ENCODE measurements around the gene GRIK4. TPM values are rescaled to one million over a fixed set of nuclear protein-coding genes. Genes with fewer than 3 reads are reported as not detected.

Gene GRIK4
- total and polyA plus RNA-seq, 9 of the 15 experiments (the other 6 are each of a cell fraction or from before 2014, with no cell fraction given), result not detected

DNA sequence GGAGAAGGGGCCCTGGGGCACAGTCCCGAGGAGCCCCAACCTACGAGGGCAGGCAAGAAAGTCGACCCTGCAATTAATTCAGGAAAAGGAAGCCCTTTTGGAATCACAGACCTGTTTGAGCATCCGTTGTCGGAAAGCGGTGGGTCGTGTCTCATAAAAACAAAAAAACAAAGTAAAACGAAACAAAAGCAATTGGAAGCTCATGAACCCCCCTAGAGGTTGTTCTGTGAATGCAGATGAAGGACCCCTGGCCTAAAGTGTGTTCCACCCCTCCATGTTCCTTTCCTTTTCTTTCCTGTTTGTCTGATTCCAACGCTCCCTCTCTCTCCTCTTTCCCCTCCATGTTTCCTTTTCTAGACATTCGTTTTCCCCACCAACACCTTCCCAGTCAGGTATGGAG is 203.7 kb downstream of the GRIK4 start:
- TF ChIP-seq PHTF2 (CRISPR knock-in tag; IDR thresholded peaks at IDR 0.05) (no peak), RAD21 (CRISPR knock-in tag; conservative IDR thresholded peaks at IDR 0.05 in 1 of 2, IDR thresholded peaks at IDR 0.05 in 1 of 2) (0 out of 4 replicates have a peak, but pooled peaks of 1 of the 2 experiments have one; percentile 15), GATA2 (CRISPR knock-in tag; IDR thresholded peaks at IDR 0.05) (no peak), EGR1 (conservative IDR thresholded peaks at IDR 0.05) (no peak), NFE2L1 (tag; IDR thresholded peaks at IDR 0.05; ENCODE audit: borderline replicate concordance, low read depth) (no peak), NCOA2 (IDR thresholded peaks at IDR 0.05; ENCODE audit: partially characterized antibody in 2 of 2) (no peak)
- TF ChIP-seq, protein P1, sequence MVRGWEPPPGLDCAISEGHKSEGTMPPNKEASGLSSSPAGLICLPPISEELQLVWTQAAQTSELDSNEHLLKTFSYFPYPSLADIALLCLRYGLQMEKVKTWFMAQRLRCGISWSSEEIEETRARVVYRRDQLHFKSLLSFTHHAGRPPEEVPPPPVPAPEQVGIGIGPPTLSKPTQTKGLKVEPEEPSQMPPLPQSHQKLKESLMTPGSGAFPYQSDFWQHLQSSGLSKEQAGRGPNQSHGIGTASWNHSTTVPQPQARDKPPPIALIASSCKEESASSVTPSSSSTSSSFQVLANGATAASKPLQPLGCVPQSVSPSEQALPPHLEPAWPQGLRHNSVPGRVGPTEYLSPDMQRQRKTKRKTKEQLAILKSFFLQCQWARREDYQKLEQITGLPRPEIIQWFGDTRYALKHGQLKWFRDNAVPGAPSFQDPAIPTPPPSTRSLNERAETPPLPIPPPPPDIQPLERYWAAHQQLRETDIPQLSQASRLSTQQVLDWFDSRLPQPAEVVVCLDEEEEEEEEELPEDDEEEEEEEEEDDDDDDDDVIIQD (CRISPR knock-in tag; IDR thresholded peaks at IDR 0.05), result no peak
- TF ChIP-seq, protein P2, sequence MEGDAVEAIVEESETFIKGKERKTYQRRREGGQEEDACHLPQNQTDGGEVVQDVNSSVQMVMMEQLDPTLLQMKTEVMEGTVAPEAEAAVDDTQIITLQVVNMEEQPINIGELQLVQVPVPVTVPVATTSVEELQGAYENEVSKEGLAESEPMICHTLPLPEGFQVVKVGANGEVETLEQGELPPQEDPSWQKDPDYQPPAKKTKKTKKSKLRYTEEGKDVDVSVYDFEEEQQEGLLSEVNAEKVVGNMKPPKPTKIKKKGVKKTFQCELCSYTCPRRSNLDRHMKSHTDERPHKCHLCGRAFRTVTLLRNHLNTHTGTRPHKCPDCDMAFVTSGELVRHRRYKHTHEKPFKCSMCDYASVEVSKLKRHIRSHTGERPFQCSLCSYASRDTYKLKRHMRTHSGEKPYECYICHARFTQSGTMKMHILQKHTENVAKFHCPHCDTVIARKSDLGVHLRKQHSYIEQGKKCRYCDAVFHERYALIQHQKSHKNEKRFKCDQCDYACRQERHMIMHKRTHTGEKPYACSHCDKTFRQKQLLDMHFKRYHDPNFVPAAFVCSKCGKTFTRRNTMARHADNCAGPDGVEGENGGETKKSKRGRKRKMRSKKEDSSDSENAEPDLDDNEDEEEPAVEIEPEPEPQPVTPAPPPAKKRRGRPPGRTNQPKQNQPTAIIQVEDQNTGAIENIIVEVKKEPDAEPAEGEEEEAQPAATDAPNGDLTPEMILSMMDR (IDR thresholded peaks at IDR 0.05 in 2 of 3, conservative IDR thresholded peaks at IDR 0.05 in 1 of 3; ENCODE audit: insufficient read depth in 2 of 3, low read depth in 1 of 3, low read length in 3 of 3), result peak; percentile 41 to 60 (median 43)
- TF ChIP-seq, protein P3, sequence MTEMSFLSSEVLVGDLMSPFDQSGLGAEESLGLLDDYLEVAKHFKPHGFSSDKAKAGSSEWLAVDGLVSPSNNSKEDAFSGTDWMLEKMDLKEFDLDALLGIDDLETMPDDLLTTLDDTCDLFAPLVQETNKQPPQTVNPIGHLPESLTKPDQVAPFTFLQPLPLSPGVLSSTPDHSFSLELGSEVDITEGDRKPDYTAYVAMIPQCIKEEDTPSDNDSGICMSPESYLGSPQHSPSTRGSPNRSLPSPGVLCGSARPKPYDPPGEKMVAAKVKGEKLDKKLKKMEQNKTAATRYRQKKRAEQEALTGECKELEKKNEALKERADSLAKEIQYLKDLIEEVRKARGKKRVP (CRISPR knock-in tag; IDR thresholded peaks at IDR 0.05), result no peak
- TF ChIP-seq, protein P4, sequence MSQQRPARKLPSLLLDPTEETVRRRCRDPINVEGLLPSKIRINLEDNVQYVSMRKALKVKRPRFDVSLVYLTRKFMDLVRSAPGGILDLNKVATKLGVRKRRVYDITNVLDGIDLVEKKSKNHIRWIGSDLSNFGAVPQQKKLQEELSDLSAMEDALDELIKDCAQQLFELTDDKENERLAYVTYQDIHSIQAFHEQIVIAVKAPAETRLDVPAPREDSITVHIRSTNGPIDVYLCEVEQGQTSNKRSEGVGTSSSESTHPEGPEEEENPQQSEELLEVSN (IDR thresholded peaks at IDR 0.05; ENCODE audit: borderline replicate concordance in 1 of 2, extremely low read depth in 1 of 2, insufficient read depth in 1 of 2, insufficient read length in 1 of 2, low read depth in 1 of 2, low read length in 1 of 2, poor library complexity in 1 of 2, severe bottlenecking in 1 of 2), result no peak
- ChIA-PET POLR2A (interaction anchor here (0.6 kb wide), 1 partner anchor 10 kb away, joined by 3 read pairs; no protein-coding TSS in a partner anchor), CTCF (ENCODE audit: low intra/inter-chr PET ratio) (no interaction called here)
- 0% methylated on average over 10 of the region's 10 CpGs for WGBS (ENCODE audit: insufficient coverage, low coverage, missing lambda C conversion rate)
- ATAC-seq (peak; percentile 71), DNase-seq (ENCODE audit: extremely low read depth in 1 of 4, low spot score in 3 of 4) (peak; percentile 16 to 60 (median 44)), FAIRE-seq (peak; percentile 71)
- Histone ChIP-seq H3K4me2 (ENCODE audit: insufficient read depth, low read length) (no peak overlapping the region), H3K36me3 (ENCODE audit: control insufficient read depth, insufficient read depth, low read length) (no peaks in the 10 kb centered on the region), H3K4me3 (no peak overlapping the region), H3K4me1 (replicated peaks in 1 of 2; ENCODE audit: control insufficient read depth in 2 of 2, insufficient read depth in 2 of 2, low read length in 2 of 2) (no peaks in the 10 kb centered on the region), H4K20me1 (replicated peaks; ENCODE audit: control insufficient read depth, insufficient read depth, low read length) (no peaks in the 10 kb centered on the region), H3K79me2 (ENCODE audit: control insufficient read depth, insufficient read depth, low read length) (no peaks in the 10 kb centered on the region), H3K27me3 (ENCODE audit: control insufficient read depth in 2 of 2, insufficient read depth in 2 of 2, low read length in 2 of 2) (peaks cover 17 to 38% of the 10 kb centered on the region in 2 experiments; a peak in 4 of 5 replicates), H3K9me1 (ENCODE audit: control insufficient read depth, insufficient read depth, low read length) (no peaks in the 10 kb centered on the region), H3K27ac (ENCODE audit: extremely low read depth, low read depth, low read length) (no peak overlapping the region), H3K9me3 (replicated peaks; ENCODE audit: control insufficient read depth, insufficient read depth, low read depth, low read length) (no peaks in the 10 kb centered on the region), H3K9ac (ENCODE audit: insufficient read depth in 1 of 2, low read depth in 2 of 2, low read length in 2 of 2) (no peak overlapping the region), H2AFZ (ENCODE audit: low read depth, low read length) (peak overlapping the region; percentile 68)
- intact Hi-C loops (cut with micrococcal nuclease), result no loop called here
- BruUV-seq (replicated peaks), result no TSS peak
- in situ Hi-C loops (cut with MboI), result no loop called here

Measured in K562 (cell line).